ENCODE measurements around the gene SGCB. TPM values are rescaled to one million over a fixed set of nuclear protein-coding genes. Genes with fewer than 3 reads are reported as not detected.

SGCB gene
- total and polyA plus RNA-seq, 2 of the 4 experiments (the other 2 are of a cell fraction): 16.3 to 24.0 TPM

GRCh38 chr4:52059372-52059771, 21.3 kb upstream of the SGCB start:
- Histone ChIP-seq H3K23ac (ENCODE audit: low read depth, low read length) (no peak overlapping the region), H4K91ac (ENCODE audit: insufficient read depth, low read depth, low read length) (no peak overlapping the region), H3K4ac (ENCODE audit: low read depth, low read length) (no peak overlapping the region), H3K27ac (ENCODE audit: insufficient read depth, low read length) (no peak overlapping the region), H3K9me1 (ENCODE audit: insufficient read depth, low read length) (0 out of 2 replicates have a peak, but pooled peaks cover 2% of the 10 kb centered on the region), H3K27me3 (ENCODE audit: control insufficient read depth, insufficient read depth, low read length) (no peaks in the 10 kb centered on the region), H2AK9ac (replicated peaks; ENCODE audit: low read depth, low read length, poor library complexity) (no peak overlapping the region), H3K14ac (replicated peaks; ENCODE audit: low read depth, low read length) (no peak overlapping the region), H3K56ac (ENCODE audit: extremely low read depth, insufficient read depth, low read length) (no peak overlapping the region), H3K18ac (ENCODE audit: low read depth, low read length) (peak overlapping the region; percentile 72; the same call in 1 of the 2 replicates), H2AK5ac (ENCODE audit: low read depth, low read length) (no peak overlapping the region), H2BK20ac (ENCODE audit: low read depth, low read length) (no peak overlapping the region), H3K4me2 (ENCODE audit: low read depth, low read length) (no peak overlapping the region), H2BK15ac (ENCODE audit: low read depth, low read length) (no peak overlapping the region), H3K9me3 (ENCODE audit: control insufficient read depth, insufficient read depth, low read length) (no peaks in the 10 kb centered on the region), H3K36me3 (ENCODE audit: control insufficient read depth, insufficient read depth, low read length) (no peaks in the 10 kb centered on the region), H4K5ac (ENCODE audit: low read depth, low read length) (no peak overlapping the region), H4K20me1 (ENCODE audit: insufficient read depth, low read length) (no peaks in the 10 kb centered on the region), H2BK5ac (ENCODE audit: low read depth, low read length, poor library complexity, severe bottlenecking) (no peak overlapping the region), H3K4me3 (ENCODE audit: insufficient read depth, low read depth, low read length) (no peak overlapping the region), H3K9ac (ENCODE audit: low read depth, low read length) (no peak overlapping the region), H2AFZ (replicated peaks; ENCODE audit: low read length, poor library complexity) (no peak overlapping the region), H3K4me1 (ENCODE audit: control insufficient read depth, insufficient read depth, low read length) (peaks cover 4% of the 10 kb centered on the region; the same call in 1 of the 2 replicates), H4K8ac (ENCODE audit: low read depth in 2 of 2, low read length in 2 of 2) (no peak overlapping the region), H2BK120ac (ENCODE audit: low read depth, low read length) (peak overlapping the region; percentile 46; the same call in 1 of the 2 replicates), H3K79me1 (ENCODE audit: low read depth in 1 of 2, low read length in 2 of 2) (no peaks in the 10 kb centered on the region)
- POLR2A ChIA-PET (ENCODE audit: unreplicated experiment): no interaction called here
- no TSS peak for BruUV-seq (replicated peaks)
- ATAC-seq (ENCODE audit: low read depth): no peak
- TF ChIP-seq CEBPB (IDR thresholded peaks at IDR 0.05; ENCODE audit: low read depth, low read length): no peak
- TF ChIP-seq NFE2L2 (IDR thresholded peaks at IDR 0.05; ENCODE audit: low read depth, low read length): no peak
- TF ChIP-seq RFX5 (IDR thresholded peaks at IDR 0.05; ENCODE audit: low read depth, low read length): no peak
- no peak for TF ChIP-seq CHD1 (IDR thresholded peaks at IDR 0.05; ENCODE audit: low read depth, low read length)
- TF ChIP-seq, protein P1, sequence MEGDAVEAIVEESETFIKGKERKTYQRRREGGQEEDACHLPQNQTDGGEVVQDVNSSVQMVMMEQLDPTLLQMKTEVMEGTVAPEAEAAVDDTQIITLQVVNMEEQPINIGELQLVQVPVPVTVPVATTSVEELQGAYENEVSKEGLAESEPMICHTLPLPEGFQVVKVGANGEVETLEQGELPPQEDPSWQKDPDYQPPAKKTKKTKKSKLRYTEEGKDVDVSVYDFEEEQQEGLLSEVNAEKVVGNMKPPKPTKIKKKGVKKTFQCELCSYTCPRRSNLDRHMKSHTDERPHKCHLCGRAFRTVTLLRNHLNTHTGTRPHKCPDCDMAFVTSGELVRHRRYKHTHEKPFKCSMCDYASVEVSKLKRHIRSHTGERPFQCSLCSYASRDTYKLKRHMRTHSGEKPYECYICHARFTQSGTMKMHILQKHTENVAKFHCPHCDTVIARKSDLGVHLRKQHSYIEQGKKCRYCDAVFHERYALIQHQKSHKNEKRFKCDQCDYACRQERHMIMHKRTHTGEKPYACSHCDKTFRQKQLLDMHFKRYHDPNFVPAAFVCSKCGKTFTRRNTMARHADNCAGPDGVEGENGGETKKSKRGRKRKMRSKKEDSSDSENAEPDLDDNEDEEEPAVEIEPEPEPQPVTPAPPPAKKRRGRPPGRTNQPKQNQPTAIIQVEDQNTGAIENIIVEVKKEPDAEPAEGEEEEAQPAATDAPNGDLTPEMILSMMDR (conservative IDR thresholded peaks at IDR 0.05; ENCODE audit: low read depth, low read length): no peak
- TF ChIP-seq MAFK (IDR thresholded peaks at IDR 0.05; ENCODE audit: low read depth, low read length): no peak
- TF ChIP-seq SMC3 (IDR thresholded peaks at IDR 0.05; ENCODE audit: low read depth, low read length): no peak
- TF ChIP-seq, protein P2, sequence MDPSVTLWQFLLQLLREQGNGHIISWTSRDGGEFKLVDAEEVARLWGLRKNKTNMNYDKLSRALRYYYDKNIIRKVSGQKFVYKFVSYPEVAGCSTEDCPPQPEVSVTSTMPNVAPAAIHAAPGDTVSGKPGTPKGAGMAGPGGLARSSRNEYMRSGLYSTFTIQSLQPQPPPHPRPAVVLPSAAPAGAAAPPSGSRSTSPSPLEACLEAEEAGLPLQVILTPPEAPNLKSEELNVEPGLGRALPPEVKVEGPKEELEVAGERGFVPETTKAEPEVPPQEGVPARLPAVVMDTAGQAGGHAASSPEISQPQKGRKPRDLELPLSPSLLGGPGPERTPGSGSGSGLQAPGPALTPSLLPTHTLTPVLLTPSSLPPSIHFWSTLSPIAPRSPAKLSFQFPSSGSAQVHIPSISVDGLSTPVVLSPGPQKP (IDR thresholded peaks at IDR 0.05; ENCODE audit: borderline replicate concordance, low read depth, low read length): no peak
- no peak for TF ChIP-seq USF2 (IDR thresholded peaks at IDR 0.05; ENCODE audit: low read depth, low read length)
- no peak for TF ChIP-seq MXI1 (IDR thresholded peaks at IDR 0.05; ENCODE audit: borderline replicate concordance, low read depth, low read length)
- no peak for TF ChIP-seq RCOR1 (IDR thresholded peaks at IDR 0.05; ENCODE audit: insufficient replicate concordance, low read length)
- TF ChIP-seq BHLHE40 (IDR thresholded peaks at IDR 0.05; ENCODE audit: low read depth, low read length): no peak
- TF ChIP-seq RAD21 (IDR thresholded peaks at IDR 0.05; ENCODE audit: low read length): no peak
- no peak for TF ChIP-seq MAZ (IDR thresholded peaks at IDR 0.05; ENCODE audit: borderline replicate concordance, low read depth, low read length)
- no peak for TF ChIP-seq POLR2A (IDR thresholded peaks at IDR 0.05; ENCODE audit: low read depth, low read length)
- no peak for TF ChIP-seq FOS (IDR thresholded peaks at IDR 0.05; ENCODE audit: low read depth, low read length)
- in situ Hi-C loops (cut with MboI; ENCODE audit: low sequenced_read_pairs) (no loop called here), intact Hi-C loops (cut with micrococcal nuclease) (loop anchor here (10.0 kb wide), 1 partner anchor 65 kb away; no protein-coding TSS in a partner anchor), dilution Hi-C loops (cut with HindIII; ENCODE audit: low sequenced_read_pairs, unreplicated experiment) (no loop called here)
- CTCF ChIA-PET: no interaction called here
- no CpG with 5 or more reads among the region's 3 CpGs for WGBS, 2 experiments (ENCODE audit: extremely low coverage in 2 of 2, insufficient read length in 1 of 2)
- DNase-seq: peak; percentile 46

Measured in IMR-90 (cell line).